Astrocyte of the spinal cord (primary cell): Measurements from ENCODE around the gene MGME1.
A peak's percentile ranks its signal among the peaks of the same experiment; 100 is the strongest.

Experiments used
- DNase-seq: peaks from one replicate; pipeline ENCODE4 v3.0.0; 2011; ENCODE audit warnings: low read depth, low spot score
- H3K4me3 ChIP-seq: 2 replicates; pipeline ENCODE4 v1.5.1; 2011; ENCODE audit warnings: low read depth, mild to moderate bottlenecking, low read length, moderate library complexity
- in situ Hi-C: cut with HindIII; loops from 2 replicates; pipeline ENCODE4 v1.10.0; 2017; ENCODE audit warnings: low sequenced_read_pairs
- TF ChIP-seq, protein P1 (sequence below): IDR thresholded peaks from 2 replicates; pipeline ENCODE4 v1.5.1; 2012; ENCODE audit warnings: low read depth, mild to moderate bottlenecking, low read length, inconsistent platforms

The MGME1 gene

GRCh38 chr20:17935186-17935585 lies 33.6 kb upstream of the MGME1 start:
- in situ Hi-C loops = no loop called here
- DNase-seq = no peak
- TF ChIP-seq, protein P1, sequence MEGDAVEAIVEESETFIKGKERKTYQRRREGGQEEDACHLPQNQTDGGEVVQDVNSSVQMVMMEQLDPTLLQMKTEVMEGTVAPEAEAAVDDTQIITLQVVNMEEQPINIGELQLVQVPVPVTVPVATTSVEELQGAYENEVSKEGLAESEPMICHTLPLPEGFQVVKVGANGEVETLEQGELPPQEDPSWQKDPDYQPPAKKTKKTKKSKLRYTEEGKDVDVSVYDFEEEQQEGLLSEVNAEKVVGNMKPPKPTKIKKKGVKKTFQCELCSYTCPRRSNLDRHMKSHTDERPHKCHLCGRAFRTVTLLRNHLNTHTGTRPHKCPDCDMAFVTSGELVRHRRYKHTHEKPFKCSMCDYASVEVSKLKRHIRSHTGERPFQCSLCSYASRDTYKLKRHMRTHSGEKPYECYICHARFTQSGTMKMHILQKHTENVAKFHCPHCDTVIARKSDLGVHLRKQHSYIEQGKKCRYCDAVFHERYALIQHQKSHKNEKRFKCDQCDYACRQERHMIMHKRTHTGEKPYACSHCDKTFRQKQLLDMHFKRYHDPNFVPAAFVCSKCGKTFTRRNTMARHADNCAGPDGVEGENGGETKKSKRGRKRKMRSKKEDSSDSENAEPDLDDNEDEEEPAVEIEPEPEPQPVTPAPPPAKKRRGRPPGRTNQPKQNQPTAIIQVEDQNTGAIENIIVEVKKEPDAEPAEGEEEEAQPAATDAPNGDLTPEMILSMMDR = no peak
- no peak overlapping the region for H3K4me3 ChIP-seq

GRCh38 chr20:17935761-17936160 lies 33.1 kb upstream of the MGME1 start:
- H3K4me3 ChIP-seq = no peak overlapping the region
- TF ChIP-seq, protein P1 = no peak
- no peak for DNase-seq
- in situ Hi-C loops = no loop called here

DNA sequence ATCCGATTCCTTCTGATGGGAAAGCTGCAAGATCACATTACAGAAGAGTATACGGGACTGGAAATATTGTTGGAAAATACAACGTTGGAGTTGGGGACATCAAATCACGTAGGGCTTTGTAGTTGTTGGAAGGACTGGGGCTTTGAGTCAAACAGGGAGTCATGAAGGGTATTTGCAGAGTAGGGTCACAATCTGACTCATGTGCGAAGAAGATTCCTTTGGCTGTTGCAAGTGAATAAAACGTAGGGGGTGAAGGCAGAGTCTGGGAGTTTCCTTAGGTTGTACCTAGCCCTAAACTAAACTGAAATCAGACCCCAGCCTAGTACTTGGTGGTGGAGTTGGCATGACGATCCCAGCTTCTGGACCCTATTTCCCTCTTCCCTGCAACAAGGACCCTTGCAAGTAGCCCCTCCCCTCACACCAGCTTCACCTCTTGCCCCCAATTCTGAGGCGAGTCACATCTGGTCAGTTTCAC lies 32.5 kb upstream of the MGME1 start:
- H3K4me3 ChIP-seq = no peak overlapping the region
- TF ChIP-seq, protein P1 = no peak
- in situ Hi-C loops = no loop called here
- DNase-seq = peak; percentile 75

- no peak overlapping the region for H3K4me3 ChIP-seq
- TF ChIP-seq, protein P1 = no peak
- peak; percentile 89 for DNase-seq
- in situ Hi-C loops = no loop called here
These were observed 31.8 kb upstream of the MGME1 start for GRCh38 chr20:17936761-17937732.

DNA sequence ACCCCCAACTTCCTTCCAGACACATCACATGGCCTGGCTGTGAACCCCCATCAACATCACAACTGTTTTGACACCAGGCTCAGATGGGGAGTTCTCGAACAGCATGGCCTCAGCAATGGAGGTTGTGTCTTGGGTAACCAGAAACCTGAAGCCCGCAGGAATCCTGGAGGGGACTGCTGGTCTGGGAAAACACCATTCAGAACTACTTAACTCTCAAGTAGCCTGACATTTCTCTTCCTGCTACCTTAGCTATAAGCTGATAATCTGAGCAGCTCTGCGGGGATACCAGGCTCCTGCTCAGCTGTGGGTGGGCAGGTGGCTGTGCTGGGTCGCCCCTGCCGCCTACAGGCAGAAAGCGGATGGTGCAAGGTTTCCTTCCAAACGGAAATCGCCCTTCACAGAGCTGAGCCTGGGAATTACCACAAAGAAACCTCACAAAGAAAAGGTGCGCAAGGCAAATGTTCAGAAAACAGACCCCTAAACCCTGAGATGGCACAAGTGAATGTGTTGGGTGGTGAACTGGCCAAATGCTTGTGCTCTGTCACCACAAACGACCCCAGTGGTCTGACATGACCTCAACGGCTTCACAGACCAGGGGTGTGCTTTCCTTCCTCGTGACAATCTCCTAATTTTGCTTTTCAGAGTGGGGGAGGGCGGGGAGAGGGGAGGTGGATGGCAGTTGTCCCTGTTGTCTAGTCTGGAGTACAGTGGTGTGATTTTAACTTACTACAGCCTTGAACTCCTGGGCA lies 29.8 kb upstream of the MGME1 start:
- TF ChIP-seq, protein P1 = peak; percentile 98
- DNase-seq = peak; percentile 81
- in situ Hi-C loops = no loop called here
- H3K4me3 ChIP-seq = no peak overlapping the region

DNA sequence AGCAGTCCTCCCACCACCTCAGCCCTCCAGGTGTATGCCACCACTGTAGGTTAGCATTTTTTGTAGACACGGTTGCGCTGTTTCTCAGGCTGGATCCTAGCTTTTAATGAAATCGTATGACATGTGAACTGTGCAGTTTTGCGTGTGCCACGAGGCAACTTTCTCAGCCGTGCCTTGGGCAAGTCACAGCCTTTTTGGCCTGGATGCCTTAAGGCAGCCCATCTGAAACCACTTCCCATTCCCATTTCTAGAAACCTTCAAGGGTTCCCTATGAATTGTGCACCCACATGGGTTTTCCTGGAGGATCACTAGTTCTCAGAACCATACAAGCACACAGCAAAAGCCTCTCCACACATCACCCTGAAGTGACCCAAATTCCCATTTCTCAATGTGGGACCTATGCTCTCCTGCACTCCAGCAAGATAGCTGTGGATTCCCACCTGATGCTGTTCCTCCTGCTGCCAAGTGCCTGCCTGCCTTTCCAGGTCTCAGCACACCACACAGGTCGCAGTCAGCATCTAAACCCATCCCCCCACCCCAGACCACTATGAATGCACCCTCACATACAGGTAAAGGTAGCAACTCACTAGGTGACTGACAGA lies 29.1 kb upstream of the MGME1 start:
- in situ Hi-C loops = no loop called here
- no peak for DNase-seq
- H3K4me3 ChIP-seq = no peak overlapping the region
- TF ChIP-seq, protein P1 = no peak
